Loucy (cell line): ENCODE data around the gene FAM3C.
A peak's percentile ranks its signal among the peaks of the same experiment; 100 is the strongest.

ENCODE experiments used
- H2AFZ ChIP-seq: fragments of 200-600 bp; sonication (generic); 2 replicates; pipeline ENCODE4 v1.6.0; 2016; ENCODE audit warnings: antibody characterized with exemption, mild to moderate bottlenecking, low read length, moderate library complexity
- H3F3A ChIP-seq: fragments of 200-600 bp; 2 replicates; pipeline ENCODE4 v1.6.0; 2016; ENCODE audit warnings: antibody characterized with exemption, low read depth, mild to moderate bottlenecking
- H3K27me3 ChIP-seq: fragments of 200-600 bp; sonication (generic); 2 replicates; pipeline ENCODE4 v1.6.1; 2014; ENCODE audit warnings: low read length, mild to moderate bottlenecking; ENCODE audit not compliant: insufficient read depth, poor library complexity, severe bottlenecking
- H3K36me3 ChIP-seq: fragments of 200-600 bp; sonication (generic); 2 replicates; pipeline ENCODE4 v1.6.1; 2016; ENCODE audit warnings: low read length; ENCODE audit not compliant: insufficient read depth
- H3K4me1 ChIP-seq: fragments of 200-600 bp; sonication (generic); 2 replicates; pipeline ENCODE4 v1.5.1; 2014; ENCODE audit warnings: low read length, mild to moderate bottlenecking; ENCODE audit not compliant: insufficient read depth, poor library complexity, severe bottlenecking
- H3K4me2 ChIP-seq: fragments of 200-600 bp; sonication (generic); 2 replicates; pipeline ENCODE4 v1.6.0; 2014; ENCODE audit warnings: antibody characterized with exemption, low read length, low read depth, mild to moderate bottlenecking; ENCODE audit not compliant: poor library complexity, severe bottlenecking
- H3K4me3 ChIP-seq: fragments of 200-600 bp; sonication (generic); 2 replicates; pipeline ENCODE4 v1.5.1; 2014; ENCODE audit warnings: low read length, mild to moderate bottlenecking, mixed read lengths; ENCODE audit not compliant: poor library complexity, severe bottlenecking
- H3K79me2 ChIP-seq: fragments of 200-600 bp; sonication (generic); 2 replicates; pipeline ENCODE4 v1.6.1; 2014; ENCODE audit warnings: low read length; ENCODE audit not compliant: insufficient read depth
- H3K9ac ChIP-seq: fragments of 200-600 bp; sonication (generic); 2 replicates; pipeline ENCODE4 v1.6.0; 2014; ENCODE audit warnings: mild to moderate bottlenecking, low read depth, low read length, moderate library complexity; ENCODE audit not compliant: poor library complexity, severe bottlenecking
- H3K9me2 ChIP-seq: fragments of 200-600 bp; sonication (generic); replicated peaks from 2 replicates; pipeline ENCODE4 v1.6.1; 2016; ENCODE audit warnings: low read depth, low read length, mixed read lengths
- H3K9me3 ChIP-seq: fragments of 200-600 bp; sonication (generic); 2 replicates; pipeline ENCODE4 v1.6.1; 2014; ENCODE audit warnings: mild to moderate bottlenecking, antibody characterized with exemption, low read length, low read depth; ENCODE audit not compliant: insufficient read depth
- H4K20me1 ChIP-seq: fragments of 200-600 bp; sonication (generic); 2 replicates; pipeline ENCODE4 v1.6.0; 2014; ENCODE audit warnings: antibody characterized with exemption, low read length, mild to moderate bottlenecking; ENCODE audit not compliant: insufficient read depth, poor library complexity, severe bottlenecking
- CTCF ChIP-seq: fragments of 200-600 bp; sonication (generic); conservative IDR thresholded peaks from 2 replicates; pipeline ENCODE4 v1.5.1; 2014; ENCODE audit warnings: mild to moderate bottlenecking, antibody characterized with exemption, low read length
- EZH2phosphoT487 ChIP-seq: fragments of 200-600 bp; IDR thresholded peaks from 2 replicates; pipeline ENCODE4 v1.6.1; 2018; ENCODE audit warnings: antibody characterized with exemption, mild to moderate bottlenecking, moderate library complexity, borderline replicate concordance

The FAM3C gene

GRCh38 chr7:121369462-121369861 is 26.6 kb downstream of the FAM3C start:
- no peaks in the 10 kb centered on the region for H3K27me3 ChIP-seq
- H3K4me3 ChIP-seq: no peak overlapping the region
- no peak overlapping the region for H2AFZ ChIP-seq
- no peaks in the 10 kb centered on the region for H3K9me2 ChIP-seq
- H3K4me1 ChIP-seq: peaks cover 25% of the 10 kb centered on the region
- H3K9me3 ChIP-seq: no peaks in the 10 kb centered on the region
- H3K36me3 ChIP-seq: 0 out of 2 replicates have a peak, but pooled peaks cover 4% of the 10 kb centered on the region
- 0 out of 2 replicates have a peak, but pooled peaks cover 2% of the 10 kb centered on the region for H3F3A ChIP-seq
- no peak overlapping the region for H3K9ac ChIP-seq
- peaks cover 3% of the 10 kb centered on the region for H4K20me1 ChIP-seq
- no peak overlapping the region for H3K4me2 ChIP-seq
- H3K79me2 ChIP-seq: no peaks in the 10 kb centered on the region
- TF ChIP-seq CTCF (no peak), EZH2phosphoT487 (no peak)

DNA sequence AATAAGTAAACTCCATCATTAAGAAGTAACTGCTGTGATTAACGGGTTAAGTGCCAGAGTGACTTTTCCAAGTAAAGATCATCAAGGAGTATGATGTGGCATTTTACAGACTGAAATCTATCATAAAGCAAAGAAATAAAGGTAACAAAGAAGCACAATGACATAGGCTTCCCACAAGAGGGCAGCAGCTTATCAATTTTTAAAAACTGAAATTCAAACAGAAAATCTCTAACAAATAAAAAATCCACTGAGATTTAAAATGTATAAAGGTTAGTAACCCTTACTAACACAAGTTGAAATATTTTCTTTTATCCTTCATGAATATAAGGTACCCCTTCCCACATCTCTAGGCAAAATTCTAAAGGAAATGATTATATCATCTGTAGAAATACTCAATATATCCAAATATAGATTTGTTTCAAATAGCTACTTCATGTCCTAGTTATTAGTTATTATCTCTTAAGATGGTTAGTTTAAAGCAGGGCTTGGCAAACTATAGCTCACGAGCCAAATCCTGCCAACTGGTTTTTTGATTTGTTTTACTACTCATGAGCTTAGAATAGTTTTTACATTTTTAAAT is 29.2 kb downstream of the FAM3C start:
- no peak overlapping the region for H3K4me3 ChIP-seq
- H3K9me2 ChIP-seq: no peaks in the 10 kb centered on the region
- H3K36me3 ChIP-seq: peaks cover 15% of the 10 kb centered on the region; the same call in 1 of the 2 replicates
- no peaks in the 10 kb centered on the region for H3K27me3 ChIP-seq
- TF ChIP-seq EZH2phosphoT487: no peak
- peak; percentile 88 for TF ChIP-seq CTCF
- H3F3A ChIP-seq: no peaks in the 10 kb centered on the region
- no peak overlapping the region for H3K4me2 ChIP-seq
- peaks cover 3% of the 10 kb centered on the region for H4K20me1 ChIP-seq
- peaks cover 11% of the 10 kb centered on the region for H3K4me1 ChIP-seq
- H3K9me3 ChIP-seq: no peaks in the 10 kb centered on the region
- no peaks in the 10 kb centered on the region for H3K79me2 ChIP-seq
- H3K9ac ChIP-seq: no peak overlapping the region
- H2AFZ ChIP-seq: no peak overlapping the region

GRCh38 chr7:121360564-121360963 is 35.5 kb downstream of the FAM3C start:
- H3K4me1 ChIP-seq: no peaks in the 10 kb centered on the region
- no peaks in the 10 kb centered on the region for H3F3A ChIP-seq
- H3K36me3 ChIP-seq: peaks cover 30% of the 10 kb centered on the region
- no peaks in the 10 kb centered on the region for H3K27me3 ChIP-seq
- no peaks in the 10 kb centered on the region for H3K79me2 ChIP-seq
- no peaks in the 10 kb centered on the region for H3K9me3 ChIP-seq
- no peak overlapping the region for H3K4me2 ChIP-seq
- no peak overlapping the region for H3K9ac ChIP-seq
- H2AFZ ChIP-seq: no peak overlapping the region
- H3K9me2 ChIP-seq: no peaks in the 10 kb centered on the region
- no peak overlapping the region for H3K4me3 ChIP-seq
- TF ChIP-seq CTCF (no peak), EZH2phosphoT487 (no peak)
- no peaks in the 10 kb centered on the region for H4K20me1 ChIP-seq
